SH-SY5Y (cell line): ENCODE data around the gene DBP.

ENCODE experiments used
- GATA2 ChIP-seq: IDR thresholded peaks from 2 replicates; pipeline ENCODE4 v1.6.1; 2011; ENCODE audit warnings: mild to moderate bottlenecking, low read depth, low read length
- GATA3 ChIP-seq: IDR thresholded peaks from 2 replicates; pipeline ENCODE4 v1.6.1; 2011; ENCODE audit warnings: low read depth, mild to moderate bottlenecking, low read length, moderate library complexity

- TF ChIP-seq GATA2, result no peak
- no peak for TF ChIP-seq GATA3
These were observed 3.2 kb downstream of the DBP start for GRCh38 chr19:48634036-48634342.
